IPS-NIHi7 (cell line): ENCODE results near the gene EIF1AD.
"Not testable (repeated sequence)": the region's sequence is repeated elsewhere in the genome, so short reads cannot be mapped to it uniquely, and the experiment has no call there.

Source experiments
- DNase-seq: peaks from one replicate; pipeline ENCODE4 v3.0.0; 2012; ENCODE audit warnings: mixed read lengths; ENCODE audit errors: extremely low spot score

The EIF1AD gene, protein sequence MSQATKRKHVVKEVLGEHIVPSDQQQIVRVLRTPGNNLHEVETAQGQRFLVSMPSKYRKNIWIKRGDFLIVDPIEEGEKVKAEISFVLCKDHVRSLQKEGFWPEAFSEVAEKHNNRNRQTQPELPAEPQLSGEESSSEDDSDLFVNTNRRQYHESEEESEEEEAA

GRCh38 chr11:66001942-66002647 lies at the start of gene EIF1AD, which contains the start of gene BANF1:
Gene EIF1AD (minus strand): TSS chr11:66002157. CDS start chr11:66000389, 1,768 bp downstream.
Gene BANF1 (plus strand): TSS chr11:66002503. CDS start chr11:66003251, 748 bp downstream.
- DNase-seq: peak; percentile 92

DNA sequence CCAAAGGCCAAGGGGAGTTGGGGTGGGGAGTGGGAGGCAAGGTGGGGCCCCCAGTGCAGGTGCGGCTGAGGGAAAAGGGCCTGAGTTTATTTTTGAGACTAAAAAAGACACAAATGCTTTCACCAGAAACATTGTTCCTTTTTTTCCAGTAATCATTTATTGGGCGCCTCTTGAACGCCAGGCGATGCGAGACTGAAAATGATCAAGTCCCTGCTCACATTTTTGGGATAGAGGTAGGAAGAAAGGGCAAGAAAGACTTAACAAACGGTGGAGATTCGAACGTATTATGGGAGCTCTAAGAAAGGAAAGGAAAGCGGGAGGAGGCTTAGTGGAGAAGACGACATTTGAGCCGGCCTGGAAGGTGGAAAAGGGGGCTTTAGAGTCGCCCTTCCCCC lies 49.4 kb upstream of the EIF1AD start:
- no peak for DNase-seq

DNA sequence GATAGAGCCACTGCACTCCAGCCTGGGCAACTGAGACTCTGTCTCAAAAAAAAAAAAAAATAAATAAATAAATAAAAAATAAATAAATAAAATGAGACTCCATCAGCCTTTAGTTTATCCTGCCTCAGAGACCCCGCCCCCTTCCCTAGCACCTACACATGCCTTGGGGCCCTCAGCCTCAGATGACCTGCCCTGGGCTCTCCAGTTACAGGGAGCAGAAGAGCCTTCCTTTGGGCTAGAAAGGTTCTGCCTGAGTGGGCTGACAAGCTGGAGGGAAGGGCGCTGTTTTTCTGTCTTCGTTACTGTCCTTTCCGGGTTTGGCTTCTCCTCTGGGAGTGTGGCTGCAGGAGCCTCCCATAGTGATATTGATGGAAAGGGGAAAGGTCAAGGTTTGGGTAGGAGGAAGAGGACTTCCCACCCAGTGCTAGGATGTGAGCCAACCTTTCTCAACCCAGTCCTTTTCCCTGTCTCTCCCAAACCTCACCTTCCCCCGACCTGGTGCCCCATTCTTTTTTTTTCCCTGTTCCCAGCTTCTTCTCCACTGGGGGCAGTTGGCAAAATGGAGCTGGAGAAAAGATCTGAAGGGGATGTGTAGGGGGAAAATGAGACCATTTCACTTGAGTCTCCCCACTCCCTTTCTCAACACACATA lies 48.7 kb upstream of the EIF1AD start:
- no peak for DNase-seq

GRCh38 chr11:66048547-66049323 lies 46.8 kb upstream of the EIF1AD start, which contains the start of gene GAL3ST3:
Gene GAL3ST3 (minus strand): TSS chr11:66049161. CDS start chr11:66045415, 3,746 bp downstream.
- DNase-seq: peak; percentile 75

- DNase-seq: no peak
Measured at GRCh38 chr11:66047541-66048365, 45.8 kb upstream of the EIF1AD start.

GRCh38 chr11:66046901-66047300 lies 44.9 kb upstream of the EIF1AD start:
- DNase-seq: no peak

GRCh38 chr11:66045177-66045639 lies 43.3 kb upstream of the EIF1AD start:
- DNase-seq: peak; percentile 98

DNA sequence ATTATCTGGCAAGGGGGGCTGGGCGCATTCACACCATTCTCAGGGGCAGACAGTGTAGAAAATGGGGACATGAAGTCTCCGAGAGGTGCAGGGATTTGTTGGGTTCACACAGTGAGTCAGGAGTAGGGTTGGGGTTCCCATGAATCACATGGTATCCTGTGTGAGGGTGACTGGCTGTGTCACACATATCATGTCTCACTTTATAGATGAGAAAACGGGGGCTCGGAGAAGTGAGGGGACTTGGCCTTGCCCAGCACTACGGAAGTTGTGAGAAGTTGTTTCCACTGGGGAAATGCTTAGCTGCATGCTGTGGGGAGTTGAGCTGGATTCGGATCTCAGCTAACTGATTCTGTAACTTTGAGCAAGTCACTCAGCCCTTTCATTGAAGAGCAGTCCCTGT lies 42.8 kb upstream of the EIF1AD start:
- no peak for DNase-seq

DNA sequence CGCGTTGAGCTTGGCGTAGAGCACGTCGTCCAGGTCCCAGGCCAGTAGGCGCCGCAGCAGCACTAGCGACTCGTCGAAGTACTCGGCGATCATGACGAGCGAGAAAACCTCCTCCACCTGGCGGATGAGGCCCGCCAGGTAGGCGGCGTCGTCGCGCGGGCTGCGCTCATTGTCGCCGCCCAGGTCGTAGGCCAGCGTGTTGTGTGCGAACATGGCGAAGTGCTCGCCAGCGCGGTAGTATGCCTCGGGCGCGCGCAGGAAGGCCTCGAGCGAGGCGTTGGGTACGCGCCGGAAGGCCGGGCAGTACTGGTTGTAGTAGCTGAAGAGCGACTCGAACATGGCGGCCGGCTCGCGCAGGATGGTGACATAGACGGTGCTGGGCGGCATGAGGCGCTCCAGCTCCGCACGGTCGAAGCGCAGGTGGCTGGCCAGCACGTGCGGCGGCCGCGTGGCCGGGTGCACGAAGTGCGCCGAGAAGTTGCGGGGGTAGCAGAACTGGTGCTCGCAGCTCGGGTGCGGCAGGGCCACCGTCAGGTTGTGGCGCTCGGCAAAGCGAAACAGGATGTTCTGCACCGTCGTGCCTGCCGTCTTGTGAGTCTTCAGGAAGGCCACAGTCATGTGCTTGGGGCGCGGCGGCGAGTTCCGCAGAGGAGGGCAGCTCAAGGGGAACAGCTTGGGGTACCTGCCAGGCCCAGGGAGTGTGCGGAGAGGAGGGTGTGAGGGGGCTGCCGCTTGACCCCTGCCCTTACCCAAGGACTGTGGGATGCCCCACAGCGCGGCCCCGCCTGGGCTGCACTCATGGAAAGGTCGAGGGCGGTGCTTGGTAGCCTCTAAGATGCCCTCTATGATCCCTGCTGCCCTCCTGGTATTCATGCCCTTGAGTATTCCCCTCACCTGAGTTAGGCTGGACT lies 41.3 kb upstream of the EIF1AD start:
- no peak for DNase-seq

GRCh38 chr11:66042227-66042995 lies 40.5 kb upstream of the EIF1AD start:
- no peak for DNase-seq

- no peak for DNase-seq
Measured at GRCh38 chr11:66039765-66040164, 37.8 kb upstream of the EIF1AD start.

GRCh38 chr11:66037327-66037726 lies 35.4 kb upstream of the EIF1AD start:
- DNase-seq: no peak

GRCh38 chr11:66036334-66036710 lies 34.4 kb upstream of the EIF1AD start:
- no peak for DNase-seq

DNA sequence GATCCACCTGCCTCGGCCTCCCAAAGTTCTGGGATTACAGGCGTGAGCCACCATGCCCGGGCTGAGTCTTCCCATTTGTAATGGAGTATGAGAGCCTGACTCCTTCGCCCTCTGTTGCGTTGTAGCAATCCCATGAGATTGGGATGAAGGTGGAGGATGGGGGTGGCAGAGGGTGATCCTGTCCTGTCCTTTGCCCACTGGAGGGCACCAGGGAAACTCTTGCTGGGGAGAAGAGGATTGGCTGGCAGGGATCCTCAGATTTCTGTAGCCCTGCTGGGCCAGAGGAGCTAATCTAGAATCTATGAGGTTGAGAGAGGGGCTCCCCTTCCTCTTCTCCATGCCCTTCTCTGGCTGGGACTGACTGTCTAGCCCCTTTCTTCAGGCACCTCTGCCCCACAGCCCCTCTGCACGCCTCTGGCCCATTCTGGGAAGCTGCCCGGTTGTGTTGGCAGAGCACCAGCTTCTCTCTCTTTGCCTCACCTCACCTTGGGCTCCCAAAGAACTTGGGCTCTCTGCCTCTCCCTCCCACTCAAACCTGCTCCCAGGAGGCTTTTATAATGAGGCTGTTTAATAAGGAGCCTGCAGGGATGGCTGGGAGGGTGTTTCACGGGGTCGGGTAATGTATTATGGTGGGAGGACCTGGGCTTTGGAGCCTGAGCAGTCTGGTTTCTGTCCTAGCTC lies 33.8 kb upstream of the EIF1AD start:
- no peak for DNase-seq

- DNase-seq: no peak
Measured at GRCh38 chr11:66032957-66033735, 31.2 kb upstream of the EIF1AD start.

DNA sequence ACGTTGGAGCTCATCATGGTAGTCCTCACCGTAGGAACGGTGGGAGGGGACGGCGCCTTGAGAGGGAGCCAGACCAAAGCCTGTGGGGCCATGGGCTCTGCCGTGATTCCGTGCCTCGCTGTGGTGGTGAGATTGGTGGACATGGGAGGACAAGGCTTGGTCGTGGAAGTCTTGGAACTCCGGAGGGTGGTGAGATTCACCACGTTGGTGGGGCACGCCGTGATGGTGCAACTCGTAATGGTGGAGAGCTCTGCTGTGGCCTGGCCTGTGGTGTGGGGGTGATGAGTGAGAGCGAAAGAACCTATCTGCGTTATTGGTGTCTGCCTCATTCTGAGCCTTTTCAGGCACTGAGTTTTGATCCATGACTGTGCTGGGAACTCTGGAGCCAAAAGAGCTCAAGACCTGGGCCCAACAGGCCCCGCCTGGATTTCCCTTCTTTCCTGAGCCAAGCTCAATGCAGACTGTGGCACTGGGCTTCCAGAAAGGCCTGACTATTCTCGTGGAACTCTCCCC lies 24.1 kb upstream of the EIF1AD start, which contains the start of gene CATSPER1:
CATSPER1 (minus strand) TSS at position 463 of the 513 bp plus-strand sequence; CDS start at position 363, 100 bp downstream.
- no peak for DNase-seq

DNA sequence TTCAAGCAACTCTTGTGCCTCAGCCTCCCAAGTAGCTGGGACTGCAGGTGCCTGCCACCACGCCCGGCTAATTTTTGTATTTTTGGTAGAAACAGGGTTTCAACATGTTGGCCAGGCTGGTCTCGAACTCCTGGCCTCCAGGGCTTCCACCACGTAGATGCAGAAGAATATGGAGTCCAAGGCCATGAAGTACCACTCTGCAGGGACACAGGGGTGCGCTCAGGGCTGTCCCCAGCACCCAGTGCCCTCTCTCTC lies 21.2 kb upstream of the EIF1AD start:
- not testable (repeated sequence) for DNase-seq
